ENCODE measurements around the gene ADM2. TPM values are rescaled to one million over a fixed set of nuclear protein-coding genes. Genes with fewer than 3 reads are reported as not detected.
A peak's percentile ranks its signal among the peaks of the same experiment; 100 is the strongest.

ADM2 gene
- total RNA-seq, 6 experiments from 2014 or later: 0.91 to 3.4 (median 1.2) TPM

DNA sequence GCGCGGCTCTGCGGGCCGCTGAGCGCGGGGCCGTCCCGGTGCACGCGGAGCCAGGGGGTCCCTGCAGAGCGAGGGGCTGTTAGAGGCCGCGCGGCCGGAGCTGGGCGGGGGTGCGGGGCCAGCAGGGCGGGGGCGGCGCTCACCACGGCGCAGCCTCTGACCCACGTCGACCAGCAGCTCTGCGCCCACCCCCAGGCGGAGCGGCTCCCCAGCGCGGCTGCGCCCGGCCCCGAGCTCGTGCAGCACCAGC is 44.4 kb downstream of the ADM2 start:
- TF ChIP-seq, protein P1, sequence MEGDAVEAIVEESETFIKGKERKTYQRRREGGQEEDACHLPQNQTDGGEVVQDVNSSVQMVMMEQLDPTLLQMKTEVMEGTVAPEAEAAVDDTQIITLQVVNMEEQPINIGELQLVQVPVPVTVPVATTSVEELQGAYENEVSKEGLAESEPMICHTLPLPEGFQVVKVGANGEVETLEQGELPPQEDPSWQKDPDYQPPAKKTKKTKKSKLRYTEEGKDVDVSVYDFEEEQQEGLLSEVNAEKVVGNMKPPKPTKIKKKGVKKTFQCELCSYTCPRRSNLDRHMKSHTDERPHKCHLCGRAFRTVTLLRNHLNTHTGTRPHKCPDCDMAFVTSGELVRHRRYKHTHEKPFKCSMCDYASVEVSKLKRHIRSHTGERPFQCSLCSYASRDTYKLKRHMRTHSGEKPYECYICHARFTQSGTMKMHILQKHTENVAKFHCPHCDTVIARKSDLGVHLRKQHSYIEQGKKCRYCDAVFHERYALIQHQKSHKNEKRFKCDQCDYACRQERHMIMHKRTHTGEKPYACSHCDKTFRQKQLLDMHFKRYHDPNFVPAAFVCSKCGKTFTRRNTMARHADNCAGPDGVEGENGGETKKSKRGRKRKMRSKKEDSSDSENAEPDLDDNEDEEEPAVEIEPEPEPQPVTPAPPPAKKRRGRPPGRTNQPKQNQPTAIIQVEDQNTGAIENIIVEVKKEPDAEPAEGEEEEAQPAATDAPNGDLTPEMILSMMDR (IDR thresholded peaks at IDR 0.05): no peak
- no peak overlapping the region for H3K27ac Mint-ChIP-seq
- H3K4me1 Mint-ChIP-seq (ENCODE audit: low read depth): peaks cover 19% of the 10 kb centered on the region
- H3K9me3 Mint-ChIP-seq: no peaks in the 10 kb centered on the region
- no peak for DNase-seq
- peak overlapping the region; percentile 94 for H3K4me3 Mint-ChIP-seq
- H3K27me3 Mint-ChIP-seq (ENCODE audit: insufficient read depth): peaks cover 5% of the 10 kb centered on the region
- H3K36me3 Mint-ChIP-seq (ENCODE audit: low read depth): peaks cover 7% of the 10 kb centered on the region

DNA sequence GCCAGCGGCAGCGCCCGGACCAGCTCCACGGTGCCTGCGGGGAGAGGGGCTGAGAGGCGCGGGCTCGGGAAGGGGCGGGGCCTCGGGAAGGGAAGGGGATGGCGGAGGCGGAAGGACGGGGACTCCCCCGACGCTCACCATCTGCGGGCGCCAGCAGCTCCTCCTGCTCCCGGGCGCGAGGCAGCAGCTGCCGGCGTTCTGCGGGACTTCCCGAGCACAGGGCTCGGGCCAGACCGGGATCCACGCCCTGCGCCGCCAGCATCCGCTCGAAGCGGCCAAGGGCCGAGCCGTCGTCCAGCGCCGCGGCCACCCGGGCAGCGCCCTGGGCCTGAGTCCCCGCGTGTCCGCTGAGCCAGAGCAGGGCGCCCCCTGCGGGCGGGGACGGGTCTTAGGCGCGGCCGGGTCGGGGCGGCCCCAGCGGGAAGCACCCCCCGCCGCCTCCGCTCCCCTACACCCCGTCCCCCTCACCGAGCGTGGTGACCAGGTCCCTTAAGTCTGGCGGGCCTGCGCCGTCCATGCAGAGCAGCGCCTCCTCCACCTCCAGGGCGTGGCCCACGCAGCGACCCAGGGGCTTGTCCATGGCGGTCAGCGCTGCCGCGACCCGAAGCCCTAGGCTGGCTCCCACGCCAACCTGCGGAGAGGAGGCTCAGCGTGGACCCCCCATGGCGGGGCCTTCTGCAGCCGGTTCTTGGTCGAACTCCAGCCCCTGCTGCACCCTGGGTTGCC is 44.9 kb downstream of the ADM2 start:
- peaks cover 19% of the 10 kb centered on the region for H3K4me1 Mint-ChIP-seq (ENCODE audit: low read depth)
- H3K27me3 Mint-ChIP-seq (ENCODE audit: insufficient read depth): peaks cover 7% of the 10 kb centered on the region
- TF ChIP-seq, protein P1 (IDR thresholded peaks at IDR 0.05): peak; percentile 87
- peak overlapping the region; percentile 62 for H3K27ac Mint-ChIP-seq
- peaks cover 7% of the 10 kb centered on the region for H3K36me3 Mint-ChIP-seq (ENCODE audit: low read depth)
- peak; percentile 44 for DNase-seq
- no peaks in the 10 kb centered on the region for H3K9me3 Mint-ChIP-seq
- peak overlapping the region; percentile 78 for H3K4me3 Mint-ChIP-seq

DNA sequence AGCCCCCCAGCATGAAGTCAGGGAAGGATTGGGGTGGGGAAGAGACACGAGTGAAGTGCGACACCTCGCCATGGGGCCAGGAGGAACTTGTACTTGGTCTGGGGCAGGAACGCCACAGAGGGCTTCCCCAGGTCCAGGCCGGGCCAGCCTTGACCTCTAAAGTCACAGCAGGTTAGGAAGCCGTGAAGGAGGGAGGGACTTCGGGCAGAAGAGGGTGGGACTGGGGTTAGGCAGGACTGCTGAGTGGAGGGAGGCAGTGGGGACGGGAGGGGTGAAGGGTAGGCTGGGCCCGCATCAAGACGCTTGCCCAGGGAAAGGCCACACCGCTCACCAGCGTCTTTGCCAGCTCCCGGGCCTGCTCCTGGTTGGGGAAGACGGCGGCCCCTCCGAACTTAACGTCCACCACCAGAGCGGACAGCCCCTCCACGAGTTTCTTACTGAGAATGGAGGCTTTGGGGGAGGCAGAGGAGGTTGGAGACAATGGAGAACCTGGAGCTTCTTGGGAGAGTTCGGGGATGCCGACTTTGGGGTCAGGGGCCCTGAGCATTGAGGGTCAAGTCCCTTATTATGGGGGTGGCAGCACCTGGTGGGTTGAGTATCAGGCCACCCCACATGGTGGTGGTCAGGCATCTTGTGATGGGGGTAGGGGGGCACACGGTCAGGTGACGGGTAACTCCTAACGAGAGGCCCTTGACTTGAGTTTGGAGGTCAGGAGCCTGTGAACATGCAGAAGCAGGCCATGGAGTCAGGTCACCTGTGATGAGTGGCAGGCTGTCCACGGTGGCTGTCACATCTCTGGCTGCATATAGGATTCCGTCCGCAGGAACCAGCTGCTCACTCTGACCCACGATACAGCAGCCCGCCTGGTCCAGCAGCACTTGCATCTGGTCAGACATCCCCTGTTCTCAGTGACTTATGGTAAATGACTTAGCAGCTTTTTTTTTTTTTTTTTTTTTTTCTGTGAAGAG is 45.8 kb downstream of the ADM2 start:
- H3K27ac Mint-ChIP-seq: peak overlapping the region; percentile 62
- TF ChIP-seq, protein P1 (IDR thresholded peaks at IDR 0.05): no peak
- peaks cover 7% of the 10 kb centered on the region for H3K36me3 Mint-ChIP-seq (ENCODE audit: low read depth)
- H3K4me1 Mint-ChIP-seq (ENCODE audit: low read depth): peaks cover 19% of the 10 kb centered on the region
- H3K9me3 Mint-ChIP-seq: no peaks in the 10 kb centered on the region
- no peak for DNase-seq
- H3K4me3 Mint-ChIP-seq: peak overlapping the region; percentile 78
- H3K27me3 Mint-ChIP-seq (ENCODE audit: insufficient read depth): peaks cover 8% of the 10 kb centered on the region

DNA sequence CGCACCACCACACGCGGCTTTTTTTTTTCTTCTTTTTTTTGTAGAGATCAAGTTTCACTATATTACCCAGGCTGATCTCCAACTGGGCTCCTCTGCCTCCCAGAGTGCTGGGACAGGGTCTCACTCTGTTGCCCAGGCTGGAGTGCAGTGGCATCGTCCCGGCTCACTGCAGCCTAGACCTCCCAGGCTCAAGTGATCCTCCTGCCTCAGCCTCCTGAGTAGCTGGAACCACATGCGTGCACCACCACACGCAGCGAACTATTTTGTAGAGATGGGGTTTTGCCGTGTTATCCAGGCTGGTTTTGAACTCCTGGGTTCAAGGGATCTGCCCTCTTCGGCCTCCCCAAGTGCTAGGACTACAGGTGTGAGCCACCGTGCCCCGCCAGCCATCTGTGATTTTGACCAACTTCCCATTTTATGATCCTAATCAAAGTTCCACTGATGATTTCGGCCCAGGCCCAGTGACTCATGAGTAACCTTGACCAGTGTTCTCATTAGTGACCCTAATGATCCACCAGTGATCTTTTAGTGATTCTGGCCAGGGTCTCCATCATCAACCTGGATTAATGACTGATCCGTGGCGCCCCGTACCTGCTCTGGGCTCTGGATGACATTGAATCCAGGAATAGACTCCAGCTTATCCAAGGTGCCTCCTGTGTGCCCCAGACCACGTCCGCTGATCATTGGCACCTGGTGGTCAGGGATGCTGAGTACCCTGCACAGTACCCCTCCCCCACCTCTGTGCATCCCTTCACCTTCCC is 46.8 kb downstream of the ADM2 start:
- TF ChIP-seq, protein P1 (IDR thresholded peaks at IDR 0.05): no peak
- Mint-ChIP-seq H3K4me1 (ENCODE audit: low read depth) (peaks cover 19% of the 10 kb centered on the region), H3K9me3 (no peaks in the 10 kb centered on the region), H3K4me3 (peak overlapping the region; percentile 78; the same call in 1 of the 2 replicates), H3K27ac (no peak overlapping the region; the same call in 1 of the 2 replicates), H3K27me3 (ENCODE audit: insufficient read depth) (peaks cover 10% of the 10 kb centered on the region), H3K36me3 (ENCODE audit: low read depth) (peaks cover 7% of the 10 kb centered on the region)
- DNase-seq: no peak

DNA sequence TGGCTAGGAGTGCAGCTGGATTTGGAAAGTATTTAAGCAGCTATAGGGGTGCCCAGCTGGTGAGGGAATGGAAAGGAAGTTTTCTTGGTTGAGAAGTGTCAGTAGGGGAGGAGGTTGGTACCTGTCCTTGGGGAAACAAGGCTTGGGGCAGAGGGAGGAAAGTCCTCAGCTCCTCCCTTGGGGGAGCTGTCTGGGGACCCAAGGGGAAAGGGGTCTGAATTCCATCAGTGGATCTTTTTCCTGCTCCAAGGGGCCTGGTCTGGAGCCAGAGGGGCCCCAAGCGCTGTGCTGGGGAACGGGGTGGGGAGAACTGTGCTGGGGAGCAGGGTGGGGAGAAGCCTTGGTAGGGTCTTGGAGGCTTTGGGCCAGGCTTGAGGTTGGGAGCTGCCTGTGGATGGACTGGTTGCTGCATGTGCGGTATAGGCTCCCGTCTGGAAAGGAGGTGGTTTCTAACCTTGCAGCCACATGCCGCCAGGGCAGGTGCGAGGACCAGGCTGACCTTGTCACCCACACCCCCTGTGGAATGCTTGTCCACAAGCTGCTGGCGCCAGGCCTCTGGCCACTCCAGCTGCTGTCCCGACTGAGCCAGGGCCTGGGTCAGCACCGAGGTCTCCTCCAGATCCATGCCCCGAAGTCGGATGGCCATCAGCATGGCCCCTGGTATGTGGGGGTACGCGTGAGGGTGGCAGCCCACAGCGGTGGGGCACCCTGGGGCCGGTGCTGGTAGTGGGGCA is 47.5 kb downstream of the ADM2 start:
- TF ChIP-seq, protein P1 (IDR thresholded peaks at IDR 0.05): no peak
- H3K27ac Mint-ChIP-seq: no peak overlapping the region
- DNase-seq: no peak
- H3K9me3 Mint-ChIP-seq: no peaks in the 10 kb centered on the region
- no peak overlapping the region for H3K4me3 Mint-ChIP-seq
- H3K27me3 Mint-ChIP-seq (ENCODE audit: insufficient read depth): peaks cover 15% of the 10 kb centered on the region
- H3K36me3 Mint-ChIP-seq (ENCODE audit: low read depth): peaks cover 7% of the 10 kb centered on the region
- H3K4me1 Mint-ChIP-seq (ENCODE audit: low read depth): peaks cover 19% of the 10 kb centered on the region
